GM21717 (cell line): ENCODE data around the gene MADD.
A peak's percentile ranks its signal among the peaks of the same experiment; 100 is the strongest.

Source experiments
- ATAC-seq: cut with Tn5 transposase; IDR thresholded peaks from one replicate; pipeline ENCODE4 v1.9.1; 2021; ENCODE audit warnings: mild to moderate bottlenecking, moderate library complexity; ENCODE audit not compliant: unreplicated experiment

The MADD gene

DNA sequence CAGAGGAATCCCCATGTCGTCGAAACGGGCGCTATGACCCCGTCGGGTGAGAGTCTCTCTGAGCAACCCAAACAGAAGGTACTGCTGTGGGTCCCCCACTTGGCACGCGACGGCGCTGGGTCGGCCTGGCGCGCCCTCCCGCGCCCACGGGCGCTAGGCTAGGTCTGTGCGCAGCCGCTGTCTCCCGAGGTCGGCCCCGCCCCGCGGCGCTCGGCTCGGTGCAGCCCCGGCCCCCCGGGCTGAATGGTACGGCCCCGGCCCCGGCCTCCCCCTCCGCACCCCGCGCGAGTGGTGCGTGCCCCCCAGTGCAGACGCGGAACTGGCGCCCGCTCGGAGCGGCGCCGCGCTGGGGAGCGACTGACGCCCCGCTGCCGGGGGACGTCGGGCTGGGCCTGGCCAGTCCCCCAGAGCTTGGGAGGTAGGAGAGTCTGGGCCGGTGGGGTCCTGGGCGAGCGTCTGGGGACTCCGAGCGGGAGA lies at the start of gene MADD:
Gene MADD, plus strand, starts transcription at position 305 of the 477 bp plus-strand sequence.
- peak; percentile 68 for ATAC-seq

DNA sequence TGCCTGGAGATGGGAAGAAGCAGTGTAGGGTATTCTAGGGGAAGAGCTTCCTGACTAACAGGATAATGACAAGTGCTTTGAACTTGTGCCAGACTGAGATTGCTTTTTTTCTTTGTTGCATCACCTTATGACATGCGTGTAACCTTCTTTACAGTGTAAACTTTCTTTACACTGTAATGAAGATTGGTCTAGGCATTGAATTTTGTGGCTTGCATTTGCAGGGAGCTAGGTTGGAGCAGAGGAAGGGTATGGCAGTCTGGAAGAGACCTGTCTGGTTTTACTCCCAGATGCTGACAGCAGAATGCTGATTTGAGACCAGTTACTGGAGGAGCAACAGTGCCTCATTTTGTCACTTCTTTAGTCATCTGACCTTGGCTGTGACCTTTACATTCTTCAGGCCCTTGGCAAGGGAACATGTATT lies 49.5 kb upstream of the MADD start:
- no peak for ATAC-seq

DNA sequence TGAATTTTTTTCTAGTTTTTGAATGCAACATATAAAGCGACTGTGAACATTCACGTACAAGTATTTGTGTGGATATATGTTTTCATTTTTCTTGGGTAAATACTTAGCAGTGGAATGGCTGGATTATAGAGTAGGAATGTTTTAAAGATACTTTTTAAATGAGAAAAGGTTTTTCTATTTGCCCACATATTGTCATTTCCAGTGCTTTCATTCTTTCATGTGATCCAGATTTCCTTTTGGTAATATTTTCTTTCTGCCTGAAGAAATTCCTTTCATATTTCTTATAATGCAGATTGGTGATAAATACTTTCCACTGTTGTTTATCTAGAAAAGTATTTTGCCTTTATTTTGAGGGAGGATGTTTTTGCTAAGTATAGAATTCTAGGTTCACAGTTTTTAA lies 47.2 kb upstream of the MADD start:
- ATAC-seq: no peak

DNA sequence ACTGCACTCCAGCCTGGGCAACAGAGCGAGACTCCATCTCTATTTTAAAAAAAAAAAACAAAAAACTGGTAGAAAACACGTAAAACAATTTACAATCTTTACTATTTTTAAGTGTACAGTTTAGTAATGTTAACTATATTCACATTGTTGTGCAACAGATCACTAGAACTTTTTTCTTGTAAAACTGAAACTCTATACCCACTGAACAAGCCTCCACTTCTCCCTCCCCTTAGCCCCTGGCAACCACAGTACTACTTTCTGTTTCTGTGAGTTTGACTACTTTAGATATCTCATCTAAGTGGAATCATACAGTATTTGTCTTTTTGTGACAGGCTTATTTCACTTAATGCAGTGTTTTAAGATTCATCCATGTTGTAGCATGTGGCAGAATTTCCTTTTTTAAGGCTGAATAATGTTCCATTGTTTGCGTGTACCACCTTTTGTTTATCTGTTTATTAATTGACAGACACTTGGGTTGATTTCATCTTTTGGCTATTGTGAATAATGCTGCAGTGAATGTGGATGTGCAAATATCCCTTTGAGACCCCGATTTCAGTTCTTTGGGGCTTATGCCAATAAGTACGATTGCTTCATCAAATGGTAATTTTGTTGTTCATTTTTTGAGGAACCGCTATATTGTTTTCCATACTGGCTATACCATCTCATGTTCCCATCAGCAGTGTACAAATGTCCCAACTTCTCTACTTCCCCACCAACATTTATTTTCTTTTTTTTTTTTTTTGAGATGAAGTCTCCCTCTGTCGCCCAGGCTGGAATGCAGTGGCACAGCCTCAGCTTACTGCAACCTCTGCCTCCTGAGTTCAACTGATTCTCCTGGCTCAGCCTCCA lies 44.2 kb upstream of the MADD start:
- ATAC-seq: peak; percentile 87

DNA sequence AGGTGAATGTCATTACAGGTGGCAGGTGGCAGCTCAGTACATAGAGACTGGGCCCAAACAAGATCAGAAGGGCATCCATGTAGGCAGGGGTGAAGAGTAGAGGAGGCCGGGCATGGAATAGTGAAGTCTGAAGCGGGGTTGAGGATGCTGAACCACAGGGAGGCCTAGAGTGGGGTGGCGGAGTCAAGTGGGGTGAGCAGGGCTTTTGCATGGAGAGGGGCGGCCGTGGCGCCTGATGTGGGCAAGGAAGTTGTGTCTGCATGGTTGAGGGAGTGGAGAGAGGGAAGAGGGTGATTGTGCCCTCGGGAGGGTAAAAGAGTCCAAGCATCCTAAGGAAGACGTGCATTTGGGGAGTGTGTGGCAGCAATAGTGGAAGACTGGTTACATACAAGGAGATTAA lies 40.8 kb upstream of the MADD start:
- no peak for ATAC-seq

DNA sequence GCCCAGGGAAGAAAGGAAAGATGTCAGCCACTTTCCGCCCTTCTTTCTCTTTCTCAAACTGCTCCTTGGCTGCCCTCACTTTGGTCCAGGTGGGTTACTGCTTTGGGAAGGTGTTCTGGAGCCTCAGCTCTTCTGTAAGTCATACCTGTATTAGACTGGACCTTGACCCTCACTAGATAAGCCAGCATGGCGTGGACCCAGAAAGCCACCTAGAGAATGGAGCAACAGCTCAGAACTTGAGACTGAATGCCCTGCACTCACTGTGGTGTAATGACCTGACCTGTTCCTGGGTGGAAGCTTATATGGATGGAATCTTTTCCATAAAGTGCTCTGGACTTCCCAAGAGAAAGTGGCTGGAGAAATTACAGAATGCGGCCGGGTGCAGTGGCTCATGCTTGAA lies 36.9 kb upstream of the MADD start:
- ATAC-seq: no peak

DNA sequence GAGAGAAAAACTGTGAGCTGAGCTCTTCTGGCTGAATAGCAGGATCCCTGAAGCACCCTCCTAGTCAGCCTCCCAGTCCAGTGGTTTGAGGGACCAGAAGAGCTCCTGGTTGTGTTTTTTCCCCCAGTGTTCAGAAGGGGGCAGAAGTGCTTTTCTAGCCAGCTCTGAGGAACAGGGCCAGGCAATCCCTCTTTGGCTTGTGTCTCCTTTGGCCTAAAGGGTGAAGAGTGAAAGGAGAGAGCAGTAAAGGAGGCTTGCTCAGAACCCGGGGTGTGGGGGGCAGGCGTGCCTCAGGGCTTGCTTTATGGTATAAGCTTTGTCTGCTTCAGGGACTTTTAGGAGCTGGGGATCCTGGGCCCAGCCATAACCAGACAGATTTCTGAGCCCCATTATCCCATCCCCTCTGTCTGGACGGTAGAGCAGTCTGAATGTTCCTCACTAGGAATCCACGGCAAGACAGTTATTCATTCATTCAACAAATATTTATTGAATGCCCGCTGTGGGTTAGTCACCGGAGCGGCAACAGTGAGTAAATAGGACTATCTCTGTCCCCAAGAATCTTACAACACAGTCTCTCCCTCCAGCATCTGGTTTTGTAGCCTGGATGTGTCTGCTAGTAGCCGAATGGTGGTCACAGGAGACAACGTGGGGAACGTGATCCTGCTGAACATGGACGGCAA lies 35.8 kb upstream of the MADD start:
- ATAC-seq: no peak

DNA sequence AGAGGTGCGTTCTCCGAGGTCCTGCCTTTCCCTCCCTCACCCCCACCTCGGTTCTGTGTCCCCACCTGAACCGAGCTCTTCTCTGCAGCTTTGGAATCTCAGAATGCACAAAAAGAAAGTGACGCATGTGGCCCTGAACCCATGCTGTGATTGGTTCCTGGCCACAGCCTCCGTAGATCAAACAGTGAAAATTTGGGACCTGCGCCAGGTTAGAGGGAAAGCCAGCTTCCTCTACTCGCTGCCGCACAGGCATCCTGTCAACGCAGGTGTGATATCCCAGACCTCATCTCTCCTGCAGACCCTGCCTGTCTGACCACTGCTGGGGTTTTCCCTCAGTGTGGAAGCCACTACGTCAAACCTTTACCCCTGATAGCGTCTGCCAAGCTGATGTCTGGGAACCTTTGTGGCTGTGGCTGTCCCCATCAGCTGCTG lies 35.2 kb upstream of the MADD start:
- no peak for ATAC-seq

DNA sequence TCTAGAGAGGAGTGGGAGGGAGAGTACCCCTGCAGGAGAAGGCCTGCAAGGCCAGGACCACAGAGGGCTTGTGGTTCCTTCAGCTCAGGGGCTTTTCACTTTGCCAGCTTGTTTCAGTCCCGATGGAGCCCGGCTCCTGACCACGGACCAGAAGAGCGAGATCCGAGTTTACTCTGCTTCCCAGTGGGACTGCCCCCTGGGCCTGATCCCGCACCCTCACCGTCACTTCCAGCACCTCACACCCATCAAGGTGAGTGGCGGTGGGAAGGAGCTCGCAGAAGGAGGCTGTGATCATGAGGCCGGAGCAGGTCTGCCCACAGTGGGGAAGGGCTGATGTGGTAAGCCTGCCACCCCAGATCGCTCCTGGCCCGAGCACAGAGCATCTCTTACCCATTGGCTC lies 34.8 kb upstream of the MADD start:
- ATAC-seq: no peak

DNA sequence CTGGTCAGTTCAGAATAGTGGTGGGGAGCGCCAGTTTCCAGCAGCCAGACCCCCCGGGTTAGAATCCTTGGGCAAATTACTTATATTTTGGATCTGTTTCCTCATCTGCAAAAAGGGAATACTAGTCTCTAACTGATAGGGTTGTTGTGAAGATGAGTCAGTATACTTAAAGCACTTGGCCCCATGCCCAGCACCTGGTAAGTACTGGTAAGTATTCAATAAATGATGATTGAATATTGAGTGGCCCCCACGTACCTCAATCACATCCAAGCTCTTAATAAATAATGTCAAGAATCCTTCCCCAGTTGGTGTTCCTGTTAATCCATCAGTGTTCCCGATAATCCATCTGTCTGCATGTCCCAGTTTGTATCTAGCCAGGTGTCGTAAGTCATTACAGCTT lies 33.5 kb upstream of the MADD start:
- no peak for ATAC-seq

DNA sequence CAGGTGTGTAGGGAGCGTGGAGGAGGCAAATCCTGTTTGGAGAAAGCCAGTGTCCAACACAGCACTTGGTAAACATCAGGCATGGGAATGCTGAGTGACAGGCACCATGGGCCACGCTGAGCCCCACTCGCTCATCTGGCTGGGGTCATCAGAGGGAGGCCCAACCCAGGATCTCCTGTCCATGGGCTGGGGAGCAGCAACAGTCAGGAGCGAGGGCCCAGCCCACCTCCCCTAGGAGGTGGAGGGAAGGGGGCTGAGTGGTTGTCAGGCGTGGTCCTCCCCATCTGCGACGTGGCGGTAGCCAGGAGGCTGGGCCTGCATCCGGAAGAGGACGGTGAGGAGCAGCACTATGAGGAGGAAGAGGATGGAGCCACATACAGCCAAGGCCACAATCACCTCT lies 30.1 kb upstream of the MADD start:
- ATAC-seq: no peak

DNA sequence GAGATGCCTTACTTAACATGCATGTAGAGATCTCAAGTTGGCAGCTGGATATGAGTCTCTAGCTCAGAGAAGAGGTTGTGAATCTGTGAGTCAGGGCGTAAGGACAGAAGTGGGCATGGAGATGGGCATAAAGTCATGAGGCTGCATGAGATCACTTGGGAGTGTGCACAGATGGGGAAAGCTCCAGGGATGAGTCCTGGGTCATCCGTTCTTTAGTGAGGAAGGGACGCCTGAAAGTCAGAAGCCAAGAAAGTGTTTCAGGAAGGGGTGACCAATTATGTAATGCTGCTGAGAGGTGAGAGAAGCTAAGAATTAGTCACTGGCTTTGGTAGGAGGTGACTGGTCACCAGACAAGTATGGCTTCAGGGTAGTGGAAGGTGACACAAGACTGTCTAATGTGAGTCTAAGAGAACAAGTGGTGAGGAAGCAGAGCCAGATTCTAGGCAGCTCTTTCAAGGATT lies 28.1 kb upstream of the MADD start:
- ATAC-seq: no peak

DNA sequence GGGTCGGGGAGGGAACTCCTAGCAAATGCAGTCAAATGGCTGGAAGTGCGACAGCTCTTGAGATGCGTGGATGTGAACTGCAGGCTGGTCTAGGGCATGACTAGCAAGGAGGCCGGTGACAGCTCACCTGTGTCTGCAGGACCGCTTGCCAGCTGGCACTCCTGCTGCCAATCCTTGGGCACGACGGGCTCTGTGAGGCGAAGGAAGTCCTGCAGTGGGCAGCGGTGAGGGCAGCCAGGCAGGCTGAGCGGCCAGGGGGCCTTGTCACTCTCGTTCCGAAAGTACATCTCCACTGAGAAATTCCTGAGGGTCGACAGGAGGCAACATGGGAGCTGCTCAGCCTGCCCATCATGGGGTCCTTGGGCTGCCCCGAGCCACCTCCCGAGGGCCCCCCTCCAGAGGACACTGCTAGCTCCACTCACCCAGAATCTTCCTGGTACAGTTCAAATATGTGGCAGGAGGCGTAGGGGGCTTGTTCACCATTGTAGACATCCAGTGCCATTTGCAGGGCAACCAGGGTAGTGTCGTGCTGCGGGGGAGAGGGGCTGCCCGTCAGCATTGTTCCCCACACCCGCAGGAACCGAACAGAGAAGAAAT lies 27.2 kb upstream of the MADD start:
- ATAC-seq: no peak

DNA sequence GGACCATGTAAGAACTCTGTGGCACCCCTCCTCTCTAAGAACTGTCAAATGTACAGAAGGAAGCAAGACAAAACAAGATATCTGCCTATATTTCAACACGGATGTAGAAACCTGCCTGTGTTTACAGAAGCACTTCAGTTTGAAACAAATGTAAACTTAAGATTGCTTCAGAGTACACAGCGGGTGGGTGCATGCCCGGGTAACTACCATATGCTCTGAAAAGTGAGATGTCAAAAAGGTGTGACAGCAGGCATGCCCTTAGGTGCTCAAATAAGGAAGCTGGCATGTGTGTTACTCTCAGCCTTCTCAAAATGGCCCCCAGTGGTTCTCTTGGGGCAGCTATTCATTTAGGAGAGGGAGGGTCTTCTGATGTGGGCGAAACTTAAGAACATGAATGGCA lies 26.5 kb upstream of the MADD start:
- no peak for ATAC-seq

DNA sequence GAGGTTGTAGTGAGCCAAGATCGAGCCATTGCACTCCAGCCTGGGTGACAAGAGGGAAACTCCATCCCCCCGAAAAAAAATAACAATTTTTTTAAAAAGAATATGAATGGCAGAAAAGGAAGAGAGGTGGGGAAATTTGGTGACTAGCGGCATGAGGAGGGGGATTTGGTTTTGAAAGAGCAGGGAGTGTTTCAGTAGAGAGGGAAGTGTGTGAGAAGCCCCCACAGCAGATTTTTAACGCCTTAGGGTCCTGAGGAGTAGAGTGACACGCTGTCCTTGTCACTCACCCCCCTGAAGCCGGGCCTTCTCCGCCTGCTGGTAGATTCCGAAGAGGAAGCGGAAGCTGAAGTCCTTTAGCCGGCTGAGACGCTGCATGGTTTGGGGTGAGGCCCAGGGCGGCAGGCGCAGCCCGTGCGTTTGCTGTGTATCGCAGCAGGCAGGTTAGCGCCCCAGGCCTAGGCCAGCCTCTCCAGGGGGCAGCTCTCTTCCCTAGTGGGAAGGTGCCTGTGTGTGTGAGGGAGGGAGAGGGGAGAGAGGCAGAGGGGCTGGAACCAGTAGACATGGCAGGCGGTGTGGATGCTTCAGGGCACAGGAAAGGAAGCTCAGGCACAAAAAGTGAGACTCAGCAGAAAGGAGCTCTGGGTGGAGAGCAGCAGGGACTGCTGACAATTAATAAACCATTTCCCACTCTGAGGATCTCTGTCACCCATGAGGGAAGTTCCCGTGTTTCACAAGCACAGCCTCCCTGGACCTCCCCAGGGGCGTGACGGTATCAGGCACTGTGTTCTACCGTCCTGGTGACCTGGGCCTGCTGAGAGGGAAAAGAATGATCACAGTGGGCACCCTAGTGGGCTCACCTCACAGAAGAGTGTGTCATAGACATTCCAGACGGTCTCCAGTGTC lies 25.2 kb upstream of the MADD start:
- no peak for ATAC-seq

DNA sequence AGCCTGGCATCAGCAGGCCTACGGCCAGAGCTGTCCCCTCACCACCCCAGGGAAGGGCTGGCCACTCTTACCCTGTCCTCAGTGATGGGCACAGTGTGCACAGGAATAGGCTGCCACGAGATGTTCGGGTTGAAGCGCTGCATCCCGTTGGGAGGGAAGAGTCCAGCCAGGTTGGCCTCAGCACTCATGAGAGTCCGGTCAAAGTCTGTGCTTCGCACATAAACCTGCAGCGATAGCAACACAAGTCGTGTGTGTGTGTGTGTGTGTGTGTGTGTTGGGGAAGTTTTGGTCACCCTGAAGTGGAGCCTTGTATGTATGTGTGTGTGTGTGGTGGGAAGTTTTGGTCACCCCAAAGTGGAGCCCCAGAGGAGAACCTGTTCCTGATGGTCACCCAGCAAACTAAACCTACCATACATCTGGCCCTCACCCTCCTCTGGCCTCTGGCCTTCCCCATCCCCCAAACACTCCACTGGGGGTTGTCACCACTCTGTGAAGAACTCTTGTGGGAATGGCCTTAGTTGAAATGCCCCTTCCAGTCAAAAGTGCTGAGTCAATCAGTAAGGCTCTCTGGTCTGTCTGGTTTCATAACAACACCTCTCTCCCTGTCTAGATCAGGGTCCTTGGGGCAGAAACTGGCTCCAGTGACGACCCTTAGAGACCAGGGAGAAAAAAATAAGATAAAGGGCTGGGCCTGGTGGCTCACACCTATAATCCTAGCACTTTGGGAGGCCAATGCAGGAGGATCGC lies 24.1 kb upstream of the MADD start:
- ATAC-seq: no peak

DNA sequence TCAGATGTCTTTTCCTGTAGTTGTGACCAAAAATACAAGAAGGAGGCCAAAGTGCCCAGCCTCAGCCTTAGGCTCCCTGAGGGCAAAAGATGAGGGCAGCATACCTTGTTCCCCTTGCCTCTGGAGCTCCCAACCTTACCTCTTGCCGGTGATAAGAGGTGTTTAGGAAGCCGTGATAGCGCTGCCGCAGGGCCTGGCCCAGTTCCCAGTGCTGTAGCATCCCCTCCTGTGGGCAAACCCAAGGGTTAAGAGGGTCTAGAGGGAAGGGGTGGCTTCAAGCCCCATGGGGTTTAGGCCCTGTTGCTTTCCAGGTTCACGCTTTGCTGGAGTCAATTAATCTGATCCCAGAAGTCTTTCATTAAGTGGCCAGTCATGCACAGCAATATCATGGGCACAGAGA lies 22.4 kb upstream of the MADD start:
- no peak for ATAC-seq

DNA sequence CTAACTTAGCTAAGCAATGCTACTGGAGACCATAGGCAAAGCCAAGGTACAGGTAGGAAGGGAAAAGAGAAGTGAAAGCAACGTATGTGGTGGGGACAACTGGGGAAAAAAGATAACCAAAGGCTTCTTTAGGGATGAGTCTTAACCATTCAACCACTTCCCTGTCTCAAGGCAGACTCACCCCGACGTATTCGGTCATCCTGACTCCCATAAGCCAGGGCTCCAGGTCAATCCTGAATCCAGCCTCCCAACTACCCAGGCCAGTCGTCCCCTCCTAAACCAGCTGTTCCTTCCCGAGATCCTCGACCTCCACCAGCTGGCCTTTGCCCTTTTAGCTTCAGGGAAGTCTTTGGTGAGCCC lies 21.6 kb upstream of the MADD start:
- peak; percentile 34 for ATAC-seq

DNA sequence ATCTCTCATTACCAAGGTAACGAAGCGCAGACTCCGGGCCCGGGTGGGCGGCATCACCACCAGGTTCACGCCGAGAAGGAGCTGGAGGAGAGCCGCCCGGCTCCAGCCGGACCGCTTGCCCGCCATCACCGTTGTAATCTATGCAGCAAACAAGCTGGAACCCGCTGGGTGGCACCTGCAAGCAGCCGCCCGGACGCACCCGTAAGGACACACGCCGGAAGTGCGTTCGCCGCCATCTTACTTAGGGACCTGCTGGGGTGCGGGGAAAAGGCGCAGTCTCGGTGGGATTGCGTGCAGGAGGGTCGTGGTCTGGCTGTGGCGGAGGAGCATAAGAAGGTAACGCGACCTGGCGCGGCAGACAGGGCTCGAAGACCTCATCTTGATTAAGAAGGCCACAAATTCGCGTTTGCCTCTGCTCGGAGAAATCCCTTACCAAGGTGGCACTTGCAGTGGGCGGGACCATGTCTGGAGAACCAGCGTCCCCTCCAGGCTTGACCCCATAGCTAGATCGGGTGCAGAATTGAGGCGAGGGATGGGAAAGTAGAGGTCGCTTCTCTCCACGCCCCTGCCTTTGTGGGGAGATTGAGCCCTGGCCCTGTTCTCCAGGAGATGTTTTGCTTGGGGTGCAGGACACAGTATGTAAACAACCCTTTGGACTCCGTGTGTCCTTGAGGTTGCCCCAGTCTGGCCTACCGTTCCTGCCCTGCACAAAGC lies 21.1 kb upstream of the MADD start, which contains the start of gene ACP2:
Gene ACP2, minus strand, starts transcription at position 151 of the 714 bp plus-strand sequence. Its CDS starts 25 bp downstream, at position 126.
- peak; percentile 80 for ATAC-seq
